Measurements from ENCODE around the gene NELL1. TPM values are rescaled to one million over a fixed set of nuclear protein-coding genes. Genes with fewer than 3 reads are reported as not detected.

NELL1 gene
- total RNA-seq, 1 donor from 2014 or later, result not detected

DNA sequence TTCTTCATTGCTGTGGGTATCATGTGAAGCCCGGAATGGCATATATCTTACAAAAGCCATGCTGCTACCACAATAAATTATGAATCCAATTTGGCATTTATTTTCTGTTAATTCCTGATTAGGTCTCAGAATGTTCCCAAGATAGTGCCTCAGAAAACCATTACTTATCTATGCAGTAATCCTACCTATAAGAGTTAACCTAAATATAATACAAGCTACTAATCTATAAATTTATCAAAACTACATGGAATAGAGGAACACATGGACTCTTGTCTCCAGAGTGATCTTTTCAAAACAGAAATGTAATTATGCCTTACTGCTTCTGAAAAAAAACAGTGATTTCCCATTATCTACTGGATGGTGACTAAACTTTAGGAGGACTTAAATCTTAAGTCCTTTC lies 835.7 kb downstream of the NELL1 start:
- no peak for DNase-seq

DNA sequence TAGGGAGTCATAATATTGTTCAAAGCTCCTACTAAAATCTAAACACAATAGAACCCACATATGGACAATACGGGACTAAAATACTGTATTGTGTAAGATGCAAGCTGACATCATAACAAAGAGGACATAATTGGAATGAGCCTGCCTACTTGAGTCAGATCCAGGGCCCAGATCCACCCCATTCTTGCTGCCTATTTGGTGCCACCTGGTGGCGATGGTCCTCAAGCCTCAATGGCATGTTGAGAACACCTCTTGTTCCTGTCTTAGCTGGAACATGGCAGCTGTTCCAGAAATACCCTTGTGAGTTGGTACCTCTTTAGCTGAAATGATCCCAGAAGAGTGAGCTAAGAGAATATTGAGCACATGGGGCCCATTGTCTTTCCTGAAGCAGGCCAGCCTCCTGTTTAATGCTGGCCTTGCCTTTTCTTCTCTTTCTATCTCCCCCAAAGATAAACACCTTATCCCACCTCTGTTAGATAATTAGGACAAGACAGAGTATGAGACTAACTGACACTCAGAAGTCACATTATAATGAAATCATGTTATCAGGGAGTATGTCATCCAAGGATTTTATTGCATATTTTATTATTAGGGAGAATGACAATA lies 842.6 kb downstream of the NELL1 start:
- peak; percentile 3 for DNase-seq

DNA sequence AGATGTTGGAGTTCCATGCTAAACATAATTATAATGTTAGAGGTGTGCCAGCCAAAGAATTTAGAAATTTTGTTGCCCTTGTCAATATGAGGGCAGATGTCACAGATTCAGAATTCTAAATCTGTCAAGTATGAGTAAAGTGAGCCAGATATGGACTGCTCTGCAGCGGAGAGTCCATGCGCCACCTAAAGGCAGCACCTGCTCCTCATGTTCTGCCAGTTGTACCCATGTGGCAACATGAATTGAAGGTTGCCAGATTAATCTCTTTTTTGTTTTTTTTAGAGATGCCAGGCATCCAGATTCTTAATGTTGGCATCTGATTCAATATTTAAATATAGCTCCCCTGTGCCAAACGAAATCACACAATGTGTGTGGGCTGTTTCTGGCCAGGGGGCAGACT lies 844.9 kb downstream of the NELL1 start:
- DNase-seq, result no peak

DNA sequence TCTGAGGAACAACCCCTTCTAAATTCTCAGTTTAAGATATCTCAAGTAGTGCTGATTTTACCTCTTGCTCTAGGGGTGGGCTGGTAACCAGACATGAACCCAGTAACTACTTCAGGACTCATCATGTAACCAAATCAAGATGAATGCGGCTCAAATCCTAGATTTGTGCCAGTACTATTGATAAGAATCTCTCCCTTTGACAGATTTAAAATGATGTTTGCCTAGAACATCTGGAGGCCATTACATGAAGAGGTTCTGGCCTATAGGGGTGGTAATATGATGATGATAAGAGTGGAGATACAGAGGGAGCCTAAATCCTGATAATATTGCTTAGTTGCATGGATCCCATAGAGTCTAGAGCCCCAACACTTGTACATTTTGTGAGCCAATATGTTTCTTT lies 850.9 kb downstream of the NELL1 start:
- no peak for DNase-seq

DNA sequence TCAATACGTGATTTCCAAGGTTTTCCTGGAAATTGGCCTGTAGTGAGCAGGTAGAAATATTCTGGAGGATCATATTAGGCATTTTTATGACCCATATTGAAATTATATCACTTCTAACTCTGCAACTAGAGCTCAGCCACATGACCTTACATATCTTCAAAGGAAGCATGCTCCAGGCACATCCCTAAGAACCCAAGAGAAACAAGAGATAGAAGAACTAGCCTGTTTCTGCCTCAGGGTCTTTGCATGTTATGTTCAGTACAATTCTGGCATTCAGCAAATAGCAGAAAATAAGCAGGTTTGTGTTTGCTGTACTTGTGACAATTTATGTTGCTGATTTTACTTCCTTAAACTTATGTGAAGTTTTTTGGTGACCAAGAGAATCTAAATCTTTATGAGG lies 859.8 kb downstream of the NELL1 start:
- no peak for DNase-seq

DNA sequence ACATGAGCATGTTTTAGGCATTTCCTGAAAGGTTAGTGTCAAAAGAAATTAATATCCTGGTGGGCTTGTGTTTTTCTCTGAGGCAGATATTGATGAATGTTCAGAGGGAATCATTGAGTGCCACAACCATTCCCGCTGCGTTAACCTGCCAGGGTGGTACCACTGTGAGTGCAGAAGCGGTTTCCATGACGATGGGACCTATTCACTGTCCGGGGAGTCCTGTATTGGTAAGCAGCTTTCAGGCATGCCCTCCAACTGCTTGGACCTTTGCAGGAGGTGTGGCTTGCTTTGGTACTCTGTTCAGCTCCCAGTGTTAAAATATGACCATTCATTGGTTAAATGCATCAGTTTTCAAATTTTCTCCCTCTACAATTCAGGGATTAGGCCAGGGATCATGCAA lies 864.9 kb downstream of the NELL1 start:
- DNase-seq, result no peak

- DNase-seq, result no peak
These were observed 868.6 kb downstream of the NELL1 start for GRCh38 chr11:21537980-21538379.

GRCh38 chr11:21541187-21541751 lies 871.9 kb downstream of the NELL1 start:
- DNase-seq, result no peak

- DNase-seq, result no peak
These were observed 874.5 kb downstream of the NELL1 start for GRCh38 chr11:21543901-21544300.

- no peak for DNase-seq
These were observed 876.3 kb downstream of the NELL1 start for GRCh38 chr11:21545699-21546098.

GRCh38 chr11:21546703-21547102 lies 877.3 kb downstream of the NELL1 start:
- no peak for DNase-seq

DNA sequence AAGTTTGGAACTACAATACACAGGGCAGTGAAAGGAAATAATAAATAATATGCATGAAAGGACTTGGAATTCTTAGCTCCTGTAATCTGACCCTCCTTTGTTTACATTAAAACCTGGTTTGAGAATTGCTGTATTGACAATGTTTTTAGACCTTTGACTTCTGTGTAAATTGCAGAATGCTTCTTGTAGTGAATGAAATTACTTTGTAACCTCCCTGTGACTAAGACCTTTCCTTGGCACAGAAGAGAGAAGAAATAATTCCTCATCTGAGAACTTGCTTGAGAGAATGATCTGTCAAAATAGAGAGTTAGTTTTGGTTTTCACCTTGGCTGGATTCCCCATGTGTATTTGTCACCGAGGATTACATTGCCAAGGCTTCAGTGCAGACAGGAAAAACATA lies 883.5 kb downstream of the NELL1 start:
- no peak for DNase-seq

GRCh38 chr11:21553795-21554194 lies 884.4 kb downstream of the NELL1 start:
- no peak for DNase-seq

DNA sequence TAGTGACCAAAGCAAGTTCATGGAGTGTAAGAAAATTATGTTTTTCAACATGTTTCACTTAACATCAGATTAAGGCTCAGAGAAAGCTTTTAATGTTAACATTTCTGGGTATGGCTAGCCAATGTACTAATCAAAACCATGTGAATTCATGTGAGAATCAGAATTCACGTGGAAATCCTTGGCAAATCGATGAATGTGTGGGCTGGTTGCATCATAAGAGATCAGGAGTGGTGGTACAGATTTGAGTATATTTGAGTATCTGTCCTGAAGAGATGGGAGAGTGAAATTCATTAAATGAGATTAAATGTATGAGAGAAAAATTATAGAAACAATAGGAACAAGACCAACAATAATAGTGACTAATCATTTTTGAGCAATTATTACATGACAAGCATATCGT lies 884.9 kb downstream of the NELL1 start:
- no peak for DNase-seq

- DNase-seq, result no peak
These were observed 887.5 kb downstream of the NELL1 start for GRCh38 chr11:21556926-21557325.

GRCh38 chr11:21560466-21560975 lies 891.1 kb downstream of the NELL1 start:
- DNase-seq, result no peak

GRCh38 chr11:21561581-21561980 lies 892.2 kb downstream of the NELL1 start:
- no peak for DNase-seq

DNA sequence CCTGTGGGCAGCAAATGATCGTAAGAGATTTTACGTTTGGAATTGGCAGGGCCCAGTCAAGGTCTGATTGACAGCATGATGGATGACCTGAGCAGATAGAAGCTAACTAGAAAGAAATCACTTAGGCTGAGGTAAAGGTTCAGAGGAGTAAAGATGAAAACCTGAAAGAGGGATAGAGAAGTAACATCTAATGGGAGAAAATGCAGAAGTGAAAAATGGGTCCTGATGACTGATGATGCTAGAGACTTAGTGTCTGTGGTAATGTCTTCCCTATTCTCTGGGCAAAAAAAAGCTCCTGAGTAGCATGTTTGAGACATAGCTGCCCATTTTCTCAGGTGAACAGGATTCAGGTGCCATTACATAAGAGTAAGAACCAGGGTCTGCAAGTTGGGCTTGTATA lies 894.7 kb downstream of the NELL1 start:
- no peak for DNase-seq

DNA sequence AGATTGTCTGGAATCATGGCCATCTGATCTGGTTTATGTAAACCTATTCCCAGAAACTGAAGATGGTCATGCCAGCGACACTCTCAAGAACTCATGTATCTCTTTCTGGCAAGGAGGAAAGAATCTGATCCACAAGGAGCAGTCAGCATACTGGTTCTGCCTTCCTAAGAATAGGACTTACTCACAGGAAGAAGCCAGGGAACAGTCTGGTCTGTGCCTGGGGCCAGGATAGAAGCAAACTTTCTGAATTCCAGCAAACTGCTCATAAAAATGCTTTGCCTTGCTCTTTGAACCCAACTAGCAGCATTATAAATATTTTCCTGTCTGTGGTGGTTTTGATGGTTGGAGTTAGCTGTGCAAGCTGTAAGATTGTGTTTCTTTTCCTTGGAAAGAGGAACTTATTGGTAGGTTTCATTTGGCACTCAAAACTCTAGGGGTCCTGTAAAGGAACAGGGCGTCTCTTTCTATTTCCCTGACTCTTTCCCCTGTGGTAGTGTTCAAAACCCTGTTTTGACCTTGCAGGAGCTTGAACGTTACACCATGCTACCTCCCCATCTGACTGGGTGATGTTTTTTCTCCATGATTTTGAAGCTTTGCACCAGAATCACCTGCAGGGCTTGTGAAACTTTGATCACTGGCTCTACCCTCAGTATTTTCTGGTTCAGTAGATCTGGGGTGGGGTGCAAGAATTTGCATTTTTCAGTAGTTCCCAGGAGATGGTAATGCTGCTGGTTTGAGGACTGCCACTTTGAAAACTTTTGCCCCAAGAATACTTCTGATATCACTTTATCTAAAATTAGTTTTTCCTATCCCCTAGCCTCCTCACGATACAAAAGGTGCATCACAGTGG lies 895.7 kb downstream of the NELL1 start:
- DNase-seq, result no peak

DNA sequence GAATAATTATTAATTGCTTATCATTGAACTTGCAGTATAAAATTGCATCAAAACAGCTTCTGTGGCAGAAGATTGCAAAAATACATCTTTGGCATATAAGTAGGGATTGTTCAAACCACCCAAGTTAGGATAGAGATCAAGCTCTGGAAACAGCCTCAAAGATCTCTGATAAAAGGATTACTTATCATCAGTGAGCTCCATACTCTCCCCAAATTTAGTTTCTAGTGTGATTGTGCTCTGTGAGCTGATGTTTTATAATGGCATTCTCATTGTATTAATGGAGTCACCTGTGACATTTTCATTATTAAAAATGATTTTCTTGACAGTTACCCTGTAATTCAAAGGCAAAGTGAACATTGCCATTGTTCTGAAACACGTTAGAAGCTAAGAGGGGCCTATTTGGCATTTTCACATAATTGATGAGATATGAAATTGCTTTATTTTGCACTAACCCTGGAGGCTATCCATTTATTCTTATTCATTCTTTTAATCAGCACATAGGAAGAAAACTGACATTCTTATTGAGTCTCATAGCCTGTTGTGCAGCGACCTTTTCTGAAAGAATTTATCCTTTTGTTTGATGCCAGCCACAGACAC lies 897.2 kb downstream of the NELL1 start:
- DNase-seq, result no peak

- DNase-seq, result no peak
These were observed 898.4 kb downstream of the NELL1 start for GRCh38 chr11:21567645-21568290.

DNA sequence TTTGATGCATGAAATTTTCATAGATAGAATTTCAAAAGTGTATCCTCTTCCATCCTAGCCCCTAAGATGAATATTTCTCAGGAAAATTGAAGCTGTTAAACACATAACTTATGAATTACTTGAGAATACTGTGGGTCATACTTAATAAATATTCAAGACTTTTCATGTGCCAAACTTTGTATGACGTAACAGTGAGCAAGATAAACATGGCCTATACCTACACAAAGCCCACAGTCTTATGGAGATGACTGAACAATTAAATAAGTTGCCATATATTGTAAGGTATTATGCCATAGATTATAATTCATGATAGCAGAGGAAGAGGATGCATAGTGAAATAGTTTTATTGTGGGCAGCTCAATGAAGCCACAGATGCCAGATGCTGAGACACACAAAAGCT lies 902.8 kb downstream of the NELL1 start:
- no peak for DNase-seq

DNA sequence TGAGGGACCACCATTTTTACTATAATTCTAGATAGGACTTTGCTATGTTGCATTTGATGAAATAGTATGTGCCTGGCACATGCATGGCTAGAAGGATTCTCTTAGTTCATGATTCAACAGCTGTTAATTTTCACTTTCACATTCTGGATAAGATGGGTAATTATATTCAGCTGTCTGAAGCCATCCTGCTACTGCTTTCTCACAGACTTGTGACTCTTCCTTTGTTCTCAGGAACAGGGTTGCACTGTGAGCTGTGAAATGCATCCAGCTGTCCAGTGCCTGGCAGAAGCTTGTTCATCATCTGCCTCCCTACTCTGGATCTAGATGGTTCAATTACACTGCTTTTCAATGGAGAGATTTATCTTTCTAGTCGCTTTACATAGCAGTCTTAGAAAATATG lies 913.4 kb downstream of the NELL1 start:
- no peak for DNase-seq

All from dermis blood vessel endothelial cell (primary cell).